SK-N-SH treated with all-trans-retinoic acid at 6 μM for 48 hours (cell line): ENCODE data around the gene CHST11.

Experiments
- CSDC2 ChIP-seq: fragments of 250-450 bp; sonication (Bioruptor Pico); IDR thresholded peaks from 2 replicates; pipeline ENCODE4 v1.5.0; 2020; ENCODE audit warnings: mild to moderate bottlenecking, moderate library complexity
- ZNF70 ChIP-seq: fragments of 450-650 bp; formaldehyde crosslinking; IDR thresholded peaks from 2 replicates; pipeline ENCODE4 v1.5.0; 2020; ENCODE audit warnings: mild to moderate bottlenecking, moderate library complexity

- TF ChIP-seq CSDC2 (CRISPR knock-in tag) (no peak), ZNF70 (CRISPR knock-in tag) (no peak)
These were observed 24.2 kb downstream of the CHST11 start for GRCh38 chr12:104480826-104481440.
